Heart left ventricle (tissue), 16 donors: ENCODE data around the gene HDHD2. TPM values are rescaled to one million over a fixed set of nuclear protein-coding genes. Genes with fewer than 3 reads are reported as not detected.

ENCODE experiments used
- ATAC-seq, 4 donors: fragments of 200-7000 bp; cut with Tn5 transposase; one replicate each; pipeline ENCODE4 v1.9.1; 2020 to 2022; ENCODE audit warnings: moderate library complexity in 4 of 4, mild to moderate bottlenecking in 3 of 4, moderate number of reproducible peaks in 1 of 4
- DNase-seq, 5 donors: peaks; one replicate each; pipeline ENCODE4 v3.0.0-alpha.2; 2020
- H3K27ac ChIP-seq, 12 donors: fragments of 200-600 bp; sonication (generic) in 4 of 12; one replicate each; pipeline versions ENCODE4 v1.5.0 to v1.8.0; 2016 to 2022; ENCODE audit warnings: mild to moderate bottlenecking in 2 of 12
- H3K27me3 ChIP-seq, 9 donors: fragments of 200-600 bp; sonication (generic) in 2 of 9; one replicate each; pipeline versions ENCODE4 v1.5.1 to v1.8.0; 2016 to 2022; ENCODE audit warnings: mild to moderate bottlenecking in 3 of 9
- H3K36me3 ChIP-seq, 9 donors: fragments of 200-600 bp; sonication (generic) in 2 of 9; one replicate each; pipeline versions ENCODE4 v1.5.0 to v1.8.0; 2018 to 2022; ENCODE audit warnings: mild to moderate bottlenecking in 2 of 9
- H3K4me1 ChIP-seq, 12 donors: fragments of 200-600 bp; sonication (generic) in 4 of 12; one replicate each; pipeline versions ENCODE4 v1.5.0 to v1.8.0; 2016 to 2022; ENCODE audit warnings: mild to moderate bottlenecking in 3 of 12
- H3K4me3 ChIP-seq, 12 donors: fragments of 200-600 bp; sonication (generic) in 4 of 12; one replicate each; pipeline versions ENCODE4 v1.5.0 to v1.8.0; 2017 to 2022; ENCODE audit warnings: mild to moderate bottlenecking in 9 of 12, moderate library complexity in 4 of 12
- H3K9me3 ChIP-seq, 12 donors: fragments of 200-600 bp; sonication (generic) in 4 of 12; one replicate each; pipeline versions ENCODE4 v1.5.0 to v1.8.0; 2016 to 2022; ENCODE audit warnings: mild to moderate bottlenecking in 1 of 12
- POLR2A ChIP-seq, 2 donors: fragments of 450-650 bp; IDR thresholded peaks; one replicate each; pipeline ENCODE4 v1.6.1; 2017; ENCODE audit warnings: antibody characterized with exemption in 2 of 2, mild to moderate bottlenecking in 2 of 2, moderate library complexity in 2 of 2
- WGBS, 4 donors: extraction: QIAGEN DNeasy Blood & Tissue Kit in 2 of 4; methylation state at CpG; one replicate each; pipeline versions ENCODE4 v1.1.5 to v1.1.7; 2013 to 2018; 5-methylcytosine and 5-hydroxymethylcytosine counted together
- intact Hi-C, 10 donors: fragments of 100-400 bp; cut with DNase I; formaldehyde crosslinking; loops; one replicate each; pipeline versions ENCODE4 v1.11.1 to v1.14.2; 2022
- polyA plus RNA-seq, 2 donors: library from polyadenylated mRNA; stranded (reverse); fragments of 200-250 nt; gene quantifications; one replicate each; pipeline ENCODE4 v1.2.3, GENCODE V29; 2013
- total RNA-seq, 9 donors: library from RNA; depleted of rRNA in 2 of 9; stranded (reverse); fragments of >200 nt in 2 of 9; fragmentation: NEBNext Ultra II Directional in 3 of 9; extraction: Animal tissue kit (Norgen Biotek cat#: 25700) in 3 of 9; gene quantifications; one replicate each; pipeline versions ENCODE4 v1.1.0 to v1.2.4, GENCODE V29; 2016 to 2023
- TF ChIP-seq, protein P1 (sequence below), 12 donors: fragments of 200-600 bp; sonication (generic) in 4 of 12; IDR thresholded peaks; one replicate each; pipeline versions ENCODE4 v1.5.0 to v1.8.0; 2018 to 2022; ENCODE audit warnings: antibody characterized with exemption in 12 of 12, mild to moderate bottlenecking in 5 of 12
- donor health status: ischemic (EF 13 %, LVEDD 7.1; RV severe dilation, severe dysfunction).
- donor health status: healthy with polysubstance abuse.
- donor health status: DM: no; HTN: yes; CAD: no.
- donor health status: DM: no; HTN: no; CAD: no.
- donor health status: ischemic (EF 25% LVEDD 6.9; RV normal size, moderate dysfunction).
- donor health status: ischemic (EF 25% LVEDD 5.7; RV mildly dilated, moderate dysfunction).
- donor health status: healthy.
- donor health status: DM: yes; HTN: yes; CAD: no.
- donor health status: ischemic (EF 35%, LVEDD 5.7; RV mildly dilated, moderate dysfunction).
- donor health status: nonischemic (EF 11% LVEDD 7.7; RV severe dilation, severe dysfunction).
- donor health status: DM: yes; HTN: yes; CAD: no.
- donor health status: PGD.
- donor health status: ischemic (EF 29% LVEDD 5.4; RV normal size, mild dysfunction).
- donor health status: nonischemic (EF 23%, LVEDD 6.1; RV moderate dilation, normal function).

Gene HDHD2
- total and polyA plus RNA-seq, 11 donors, result 15.8 to 50.8 (median 38.0) TPM

DNA sequence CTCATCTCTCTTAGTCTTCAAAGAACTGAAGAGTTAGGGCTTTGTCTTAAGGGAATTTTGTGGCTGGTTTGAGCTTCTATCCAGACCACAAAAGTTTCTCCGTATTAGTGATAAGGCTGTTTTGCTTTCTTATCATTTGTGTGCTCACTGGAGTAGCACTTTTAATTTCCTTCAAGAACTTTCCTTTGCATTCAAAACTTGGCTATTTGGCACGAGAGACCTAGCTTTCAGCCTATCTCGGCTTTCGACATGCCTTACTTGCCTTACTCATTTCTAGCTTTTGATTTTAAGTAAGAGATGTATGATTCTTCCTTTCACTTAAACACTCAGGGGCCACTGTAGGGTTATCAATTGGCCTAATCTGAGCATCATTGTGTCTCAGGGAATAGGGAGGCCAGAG, 29.9 kb downstream of the HDHD2 start:
- Histone ChIP-seq H3K4me3 (no peak overlapping the region), H3K27ac (no peak overlapping the region), H3K36me3 (peaks cover 0 to 68% (median 41%) of the 10 kb centered on the region in 9 donors), H3K9me3 (no peaks in the 10 kb centered on the region), H3K4me1 (no peaks in the 10 kb centered on the region), H3K27me3 (no peaks in the 10 kb centered on the region)
- intact Hi-C loops, result loop anchor here in 1 of 10 donors (5.0 kb wide), 1 partner anchor 72 kb away; no protein-coding TSS in a partner anchor
- DNase-seq (no peak), ATAC-seq (no peak)
- TF ChIP-seq POLR2A (IDR thresholded peaks at IDR 0.05), result no peak
- TF ChIP-seq, protein P1, sequence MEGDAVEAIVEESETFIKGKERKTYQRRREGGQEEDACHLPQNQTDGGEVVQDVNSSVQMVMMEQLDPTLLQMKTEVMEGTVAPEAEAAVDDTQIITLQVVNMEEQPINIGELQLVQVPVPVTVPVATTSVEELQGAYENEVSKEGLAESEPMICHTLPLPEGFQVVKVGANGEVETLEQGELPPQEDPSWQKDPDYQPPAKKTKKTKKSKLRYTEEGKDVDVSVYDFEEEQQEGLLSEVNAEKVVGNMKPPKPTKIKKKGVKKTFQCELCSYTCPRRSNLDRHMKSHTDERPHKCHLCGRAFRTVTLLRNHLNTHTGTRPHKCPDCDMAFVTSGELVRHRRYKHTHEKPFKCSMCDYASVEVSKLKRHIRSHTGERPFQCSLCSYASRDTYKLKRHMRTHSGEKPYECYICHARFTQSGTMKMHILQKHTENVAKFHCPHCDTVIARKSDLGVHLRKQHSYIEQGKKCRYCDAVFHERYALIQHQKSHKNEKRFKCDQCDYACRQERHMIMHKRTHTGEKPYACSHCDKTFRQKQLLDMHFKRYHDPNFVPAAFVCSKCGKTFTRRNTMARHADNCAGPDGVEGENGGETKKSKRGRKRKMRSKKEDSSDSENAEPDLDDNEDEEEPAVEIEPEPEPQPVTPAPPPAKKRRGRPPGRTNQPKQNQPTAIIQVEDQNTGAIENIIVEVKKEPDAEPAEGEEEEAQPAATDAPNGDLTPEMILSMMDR (IDR thresholded peaks at IDR 0.05), result no peak
- 80 to 91% (median 86%) methylated on average over 4 of the region's 4 CpGs for WGBS, 4 donors

DNA sequence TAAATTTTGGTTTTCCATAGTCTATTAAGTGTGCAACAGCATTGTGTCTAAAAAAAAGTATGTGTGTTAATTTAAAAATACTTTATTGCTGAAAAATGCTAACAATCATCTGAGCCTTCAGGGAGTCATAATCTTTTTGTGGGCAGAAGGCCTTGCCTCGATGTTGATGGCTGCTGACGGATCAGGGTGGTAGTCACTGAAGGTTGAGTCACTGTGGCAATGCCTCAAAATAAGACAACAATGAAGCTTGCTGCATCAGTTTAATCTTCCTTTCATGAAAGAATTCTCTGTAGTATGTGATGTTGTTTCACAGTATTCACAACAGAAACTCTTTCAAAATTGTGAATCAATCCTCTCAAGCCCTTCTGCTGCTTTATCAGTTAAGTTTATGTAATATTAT, 31.3 kb downstream of the HDHD2 start:
- Histone ChIP-seq H3K9me3 (no peaks in the 10 kb centered on the region), H3K4me1 (no peaks in the 10 kb centered on the region), H3K27ac (no peak overlapping the region), H3K27me3 (no peaks in the 10 kb centered on the region), H3K36me3 (peaks cover 0 to 79% (median 48%) of the 10 kb centered on the region in 9 donors), H3K4me3 (no peak overlapping the region)
- 92 to 97% (median 95%) methylated on average over 2 of the region's 2 CpGs for WGBS, 4 donors
- TF ChIP-seq, protein P1 (IDR thresholded peaks at IDR 0.05), result no peak
- no peak for TF ChIP-seq POLR2A (IDR thresholded peaks at IDR 0.05)
- intact Hi-C loops, result no loop called here
- ATAC-seq, result no peak
- no peak for DNase-seq

DNA sequence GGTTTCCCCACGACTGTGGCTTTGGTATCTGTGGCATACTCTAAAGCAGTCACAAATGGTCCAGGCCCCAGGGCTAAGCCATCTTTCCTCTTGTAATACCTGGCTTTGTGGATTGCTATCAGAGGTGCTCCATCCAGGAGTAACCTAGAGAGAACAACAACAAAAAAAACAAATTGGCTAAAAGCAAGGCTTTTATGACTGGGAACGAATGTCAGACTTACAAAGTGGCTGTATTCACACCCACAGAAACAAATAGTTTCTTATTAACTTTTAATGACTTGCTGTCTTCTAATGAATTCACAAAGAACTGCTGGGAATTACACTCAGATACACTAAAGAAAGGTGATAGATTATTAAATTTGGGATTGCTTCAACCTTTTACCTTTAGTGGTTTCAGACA, 35.1 kb downstream of the HDHD2 start:
- DNase-seq, result no peak
- intact Hi-C loops, result no loop called here
- 86 to 93% (median 90%) methylated on average over 2 of the region's 2 CpGs for WGBS, 4 donors
- Histone ChIP-seq H3K27me3 (no peaks in the 10 kb centered on the region), H3K27ac (no peak overlapping the region), H3K4me3 (no peak overlapping the region), H3K9me3 (no peaks in the 10 kb centered on the region), H3K36me3 (peaks cover 0 to 91% (median 65%) of the 10 kb centered on the region in 9 donors), H3K4me1 (no peaks in the 10 kb centered on the region)
- TF ChIP-seq, protein P1 (IDR thresholded peaks at IDR 0.05), result no peak
- no peak for TF ChIP-seq POLR2A (IDR thresholded peaks at IDR 0.05)
- ATAC-seq, result no peak

DNA sequence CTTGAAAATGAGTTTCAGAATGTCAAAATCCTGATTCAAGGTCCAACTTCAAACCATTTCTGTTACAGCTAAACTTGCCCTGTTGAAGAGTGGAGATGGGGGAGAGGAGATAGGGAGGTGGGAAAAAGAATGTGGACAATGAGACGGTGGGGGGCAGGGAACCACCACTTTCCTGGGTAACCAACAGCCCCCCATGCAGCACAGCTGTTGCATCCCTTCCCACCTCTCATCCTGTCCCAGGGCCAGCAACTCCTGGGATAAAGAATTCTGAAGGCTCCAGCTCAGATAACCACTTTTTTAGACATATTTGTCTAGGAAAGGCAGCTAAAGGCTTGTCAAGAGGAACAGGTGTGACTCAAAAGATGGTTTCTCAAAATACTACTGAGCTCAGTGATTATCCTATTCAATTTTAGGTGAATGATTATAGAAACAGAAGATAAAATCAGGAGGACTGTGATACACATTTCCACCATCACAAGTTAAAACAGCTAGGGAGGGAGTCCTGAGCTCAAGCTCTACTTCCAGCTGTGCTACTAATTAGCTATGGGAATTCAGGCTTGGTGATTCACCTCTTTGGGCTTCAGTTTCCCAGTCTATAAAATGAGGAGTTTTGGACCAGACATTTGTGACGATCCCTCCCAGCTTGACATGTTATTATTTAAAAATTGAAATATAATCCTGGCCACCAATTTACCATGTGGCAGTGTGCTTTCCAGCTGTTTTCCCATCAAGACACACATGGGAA, 36.3 kb downstream of the HDHD2 start:
- no peaks in the 10 kb centered on the region for H3K27me3 ChIP-seq
- ATAC-seq (no peak), DNase-seq (no peak)
- H3K27ac ChIP-seq, result no peak overlapping the region
- no peak for TF ChIP-seq POLR2A (IDR thresholded peaks at IDR 0.05)
- TF ChIP-seq, protein P1 (IDR thresholded peaks at IDR 0.05), result no peak
- no peak overlapping the region for H3K4me3 ChIP-seq
- H3K36me3 ChIP-seq, result peaks cover 0 to 91% (median 60%) of the 10 kb centered on the region in 9 donors
- 92 to 97% (median 95%) methylated on average over 2 of the region's 2 CpGs for WGBS, 4 donors
- H3K4me1 ChIP-seq, result no peaks in the 10 kb centered on the region
- intact Hi-C loops, result no loop called here
- H3K9me3 ChIP-seq, result no peaks in the 10 kb centered on the region
